ENCODE results near the gene LRPAP1. TPM values are rescaled to one million over a fixed set of nuclear protein-coding genes. Genes with fewer than 3 reads are reported as not detected.

Gene LRPAP1
- polyA plus RNA-seq, 1 donor (not counting 4 experiments of a cell fraction or from before 2014, with no cell fraction given) = 121 TPM

DNA sequence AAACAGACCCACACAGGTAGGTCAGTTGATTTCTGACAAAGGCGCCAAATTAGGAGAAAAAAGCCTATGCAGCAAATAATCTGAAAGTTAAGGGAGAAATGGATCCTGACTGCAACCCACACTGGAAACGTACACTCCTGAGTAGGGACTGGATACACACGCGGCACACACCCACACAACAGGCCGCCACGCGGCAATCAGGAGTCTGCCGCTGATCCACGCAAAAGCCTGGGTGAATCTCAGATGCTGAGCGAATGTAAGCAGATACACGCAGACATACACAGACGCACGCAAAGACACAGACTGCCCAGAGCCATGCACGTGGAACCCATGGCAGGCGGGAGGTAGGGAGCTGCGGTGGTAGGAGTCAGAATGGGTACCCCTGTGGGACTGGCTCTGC, 21.7 kb downstream of the LRPAP1 start:
- Histone ChIP-seq H3K9ac (ENCODE audit: control insufficient read depth, extremely low read depth, insufficient read depth, low read length) (no peak overlapping the region), H3K27me3 (ENCODE audit: control insufficient read depth, extremely low read depth, insufficient read depth, low read length) (no peaks in the 10 kb centered on the region), H3K4me1 (ENCODE audit: control insufficient read depth, extremely low read depth, insufficient read depth, low read length) (no peaks in the 10 kb centered on the region), H3K9me3 (ENCODE audit: control insufficient read depth, low read depth, low read length) (no peaks in the 10 kb centered on the region), H3K27ac (ENCODE audit: control insufficient read depth, insufficient read depth, low read length) (no peak overlapping the region), H3K4me3 (ENCODE audit: control insufficient read depth in 2 of 3, extremely low read depth in 1 of 3, insufficient read depth in 2 of 3, low read depth in 1 of 3, low read length in 3 of 3) (no peak overlapping the region), H3K79me2 (ENCODE audit: control insufficient read depth, insufficient read depth, low read length) (peaks cover 5% of the 10 kb centered on the region), H2AFZ (ENCODE audit: control insufficient read depth, low read length) (no peak overlapping the region), H3K36me3 (ENCODE audit: control insufficient read depth in 2 of 2, extremely low read depth in 1 of 2, insufficient read depth in 2 of 2, low read length in 2 of 2) (peaks cover 18 to 23% of the 10 kb centered on the region in 2 experiments), H3K4me2 (ENCODE audit: control insufficient read depth, extremely low read depth, insufficient read depth, low read depth, low read length) (no peak overlapping the region), H3K9me1 (ENCODE audit: control insufficient read depth, extremely low read depth, insufficient read depth, low read length) (no peaks in the 10 kb centered on the region), H4K20me1 (ENCODE audit: control insufficient read depth, extremely low read depth, insufficient read depth, low read length) (peaks cover 10% of the 10 kb centered on the region)
- DNase-seq (ENCODE audit: low read depth, low spot score) (no peak), FAIRE-seq (no peak)
- TF ChIP-seq, protein P1, sequence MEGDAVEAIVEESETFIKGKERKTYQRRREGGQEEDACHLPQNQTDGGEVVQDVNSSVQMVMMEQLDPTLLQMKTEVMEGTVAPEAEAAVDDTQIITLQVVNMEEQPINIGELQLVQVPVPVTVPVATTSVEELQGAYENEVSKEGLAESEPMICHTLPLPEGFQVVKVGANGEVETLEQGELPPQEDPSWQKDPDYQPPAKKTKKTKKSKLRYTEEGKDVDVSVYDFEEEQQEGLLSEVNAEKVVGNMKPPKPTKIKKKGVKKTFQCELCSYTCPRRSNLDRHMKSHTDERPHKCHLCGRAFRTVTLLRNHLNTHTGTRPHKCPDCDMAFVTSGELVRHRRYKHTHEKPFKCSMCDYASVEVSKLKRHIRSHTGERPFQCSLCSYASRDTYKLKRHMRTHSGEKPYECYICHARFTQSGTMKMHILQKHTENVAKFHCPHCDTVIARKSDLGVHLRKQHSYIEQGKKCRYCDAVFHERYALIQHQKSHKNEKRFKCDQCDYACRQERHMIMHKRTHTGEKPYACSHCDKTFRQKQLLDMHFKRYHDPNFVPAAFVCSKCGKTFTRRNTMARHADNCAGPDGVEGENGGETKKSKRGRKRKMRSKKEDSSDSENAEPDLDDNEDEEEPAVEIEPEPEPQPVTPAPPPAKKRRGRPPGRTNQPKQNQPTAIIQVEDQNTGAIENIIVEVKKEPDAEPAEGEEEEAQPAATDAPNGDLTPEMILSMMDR (optimal IDR thresholded peaks at IDR 0.05 in 1 of 3, IDR thresholded peaks at IDR 0.05 in 1 of 3, conservative IDR thresholded peaks at IDR 0.05 in 1 of 3; ENCODE audit: extremely low read depth in 1 of 3, insufficient read depth in 2 of 3, low read length in 3 of 3) = no peak
- dilution Hi-C loops (cut with MboI; ENCODE audit: extremely low pct_ligation_motif_present, low sequenced_read_pairs) = no loop called here

DNA sequence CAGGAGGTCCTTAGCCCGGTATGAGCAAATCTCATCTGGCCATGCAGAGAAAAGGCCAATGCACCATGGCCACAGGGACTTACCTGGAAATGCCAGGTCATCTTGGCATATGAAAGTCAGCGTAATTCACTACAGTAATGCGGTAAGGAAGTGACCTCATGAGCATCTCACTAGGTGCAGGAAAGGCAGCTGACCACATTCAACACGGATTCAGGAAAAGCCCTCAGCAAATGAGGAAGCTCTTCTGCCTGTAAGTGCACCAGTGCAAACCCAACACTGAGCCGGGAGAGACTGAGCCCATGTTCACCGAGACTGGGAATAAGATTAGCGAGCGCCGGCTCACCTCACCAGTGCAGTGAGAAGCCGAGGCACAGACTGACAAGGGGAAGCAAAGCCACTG, 23.7 kb downstream of the LRPAP1 start:
- Histone ChIP-seq H3K4me3 (ENCODE audit: control insufficient read depth in 2 of 3, extremely low read depth in 1 of 3, insufficient read depth in 2 of 3, low read depth in 1 of 3, low read length in 3 of 3) (no peak overlapping the region), H3K9me1 (ENCODE audit: control insufficient read depth, extremely low read depth, insufficient read depth, low read length) (no peaks in the 10 kb centered on the region), H3K27ac (ENCODE audit: control insufficient read depth, insufficient read depth, low read length) (no peak overlapping the region), H3K9me3 (ENCODE audit: control insufficient read depth, low read depth, low read length) (no peaks in the 10 kb centered on the region), H4K20me1 (ENCODE audit: control insufficient read depth, extremely low read depth, insufficient read depth, low read length) (peaks cover 10% of the 10 kb centered on the region), H3K36me3 (ENCODE audit: control insufficient read depth in 2 of 2, extremely low read depth in 1 of 2, insufficient read depth in 2 of 2, low read length in 2 of 2) (peaks cover 20 to 25% of the 10 kb centered on the region in 2 experiments), H3K4me2 (ENCODE audit: control insufficient read depth, extremely low read depth, insufficient read depth, low read depth, low read length) (no peak overlapping the region), H3K79me2 (ENCODE audit: control insufficient read depth, insufficient read depth, low read length) (peaks cover 8% of the 10 kb centered on the region), H3K4me1 (ENCODE audit: control insufficient read depth, extremely low read depth, insufficient read depth, low read length) (no peaks in the 10 kb centered on the region), H2AFZ (ENCODE audit: control insufficient read depth, low read length) (no peak overlapping the region), H3K27me3 (ENCODE audit: control insufficient read depth, extremely low read depth, insufficient read depth, low read length) (no peaks in the 10 kb centered on the region), H3K9ac (ENCODE audit: control insufficient read depth, extremely low read depth, insufficient read depth, low read length) (no peak overlapping the region)
- dilution Hi-C loops (cut with MboI; ENCODE audit: extremely low pct_ligation_motif_present, low sequenced_read_pairs) = no loop called here
- DNase-seq (ENCODE audit: low read depth, low spot score) = no peak
- no peak for FAIRE-seq
- TF ChIP-seq, protein P1 (optimal IDR thresholded peaks at IDR 0.05 in 1 of 3, IDR thresholded peaks at IDR 0.05 in 1 of 3, conservative IDR thresholded peaks at IDR 0.05 in 1 of 3; ENCODE audit: extremely low read depth in 1 of 3, insufficient read depth in 2 of 3, low read length in 3 of 3) = no peak
- TF ChIP-seq EZH2 (IDR thresholded peaks at IDR 0.05; ENCODE audit: low read length) = no peak

Data from keratinocyte (primary cell).